Smooth muscle cell (in vitro differentiated cells): ENCODE data around the gene EHBP1. TPM values are rescaled to one million over a fixed set of nuclear protein-coding genes. Genes with fewer than 3 reads are reported as not detected.

Experiments
- DNase-seq: peaks from one replicate; lab custom pipeline; 2025; ENCODE audit not compliant: unreplicated experiment; lab: John Stamatoyannopoulos, UW
- H2AFZ ChIP-seq: fragments of 200-600 bp; sonication (generic); 2 replicates; pipeline ENCODE4 v1.6.0; 2016; ENCODE audit warnings: antibody characterized with exemption, low read depth, mild to moderate bottlenecking
- H3F3A ChIP-seq: fragments of 200-600 bp; sonication (generic); 2 replicates; pipeline ENCODE4 v1.6.0; 2017; ENCODE audit warnings: antibody characterized with exemption, low read depth
- H3K27ac ChIP-seq: fragments of 200-600 bp; sonication (generic); 2 replicates; pipeline ENCODE4 v1.5.1; 2016; ENCODE audit warnings: low read depth, mild to moderate bottlenecking
- H3K27me3 ChIP-seq: fragments of 200-600 bp; sonication (generic); 2 replicates; pipeline ENCODE4 v1.6.1; 2016; ENCODE audit warnings: low read depth, mild to moderate bottlenecking
- H3K36me3 ChIP-seq: fragments of 200-600 bp; sonication (generic); 2 replicates; pipeline ENCODE4 v1.5.1; 2016; ENCODE audit warnings: low read depth
- H3K4me1 ChIP-seq: fragments of 200-600 bp; sonication (generic); 2 replicates; pipeline ENCODE4 v1.5.1; 2016; ENCODE audit warnings: low read depth
- H3K4me2 ChIP-seq: fragments of 200-600 bp; sonication (generic); 2 replicates; pipeline ENCODE4 v1.6.0; 2016; ENCODE audit warnings: mild to moderate bottlenecking
- H3K4me3 ChIP-seq: fragments of 200-600 bp; sonication (generic); 2 replicates; pipeline ENCODE4 v1.5.1; 2016; ENCODE audit warnings: mild to moderate bottlenecking
- H3K79me2 ChIP-seq: fragments of 200-600 bp; sonication (generic); 2 replicates; pipeline ENCODE4 v1.6.0; 2016; ENCODE audit warnings: low read depth, mild to moderate bottlenecking
- H3K9ac ChIP-seq: fragments of 200-600 bp; sonication (generic); 2 replicates; pipeline ENCODE4 v1.6.0; 2016; ENCODE audit warnings: low read depth
- H3K9me3 ChIP-seq: fragments of 200-600 bp; sonication (generic); replicated peaks from 2 replicates; pipeline ENCODE4 v1.5.1; 2016; ENCODE audit warnings: low read depth
- H4K20me1 ChIP-seq: fragments of 200-600 bp; sonication (generic); 2 replicates; pipeline ENCODE4 v1.6.0; 2016; ENCODE audit warnings: low read depth
- WGBS: methylation state at CpG from one replicate; pipeline ENCODE4 v1.1.7; 2016; ENCODE audit warnings: low lambda C conversion rate; 5-methylcytosine and 5-hydroxymethylcytosine counted together
- polyA plus RNA-seq: library from polyadenylated mRNA; unstranded; fragments of >200 nt; fragmentation: Nextera tagmentation; extraction: Ambion mirVana; gene quantifications from 2 replicates; pipeline ENCODE4 v1.2.1, GENCODE V29; 2016
- total RNA-seq: library from RNA; depleted of rRNA; stranded (reverse); fragments of >200 nt; gene quantifications from 2 replicates; pipeline ENCODE4 v1.2.3, GENCODE V29; 2014
- TF ChIP-seq, protein P1 (sequence below): fragments of 200-600 bp; sonication (generic); IDR thresholded peaks from 2 replicates; pipeline ENCODE4 v1.5.1; 2017; ENCODE audit warnings: borderline replicate concordance, mild to moderate bottlenecking, antibody characterized with exemption; ENCODE audit not compliant: insufficient read depth, poor library complexity, severe bottlenecking

EHBP1 gene
- total and polyA plus RNA-seq, 2 experiments from 2014 or later: 9.3 to 45.9 TPM

DNA sequence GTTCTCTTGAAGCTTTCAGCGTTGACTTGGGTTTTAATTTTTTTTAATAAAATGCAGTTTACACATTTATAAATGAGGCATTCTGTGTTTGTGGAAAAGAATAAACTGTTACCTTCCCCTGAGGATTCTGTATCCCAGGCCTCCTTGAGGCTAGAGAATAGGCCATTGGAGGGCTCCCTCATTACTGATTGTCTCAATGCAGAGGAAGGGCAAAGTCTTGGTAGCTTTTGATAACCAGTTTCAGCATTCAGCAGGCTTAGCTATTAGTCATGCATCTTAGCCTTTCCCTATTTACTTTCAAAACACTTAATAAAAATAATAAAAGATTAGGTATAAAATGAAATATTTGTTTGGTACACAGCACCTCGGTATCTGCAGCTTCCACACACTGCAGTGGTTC is 287.0 kb downstream of the EHBP1 start:
- Histone ChIP-seq H3K9ac (no peak overlapping the region), H3K4me1 (peaks cover 48% of the 10 kb centered on the region), H3K9me3 (no peaks in the 10 kb centered on the region), H3K36me3 (no peaks in the 10 kb centered on the region), H4K20me1 (peaks cover 9% of the 10 kb centered on the region), H3K79me2 (no peaks in the 10 kb centered on the region), H3K4me3 (no peak overlapping the region), H3F3A (no peaks in the 10 kb centered on the region), H2AFZ (no peak overlapping the region), H3K27me3 (no peaks in the 10 kb centered on the region), H3K27ac (peak overlapping the region; percentile 45), H3K4me2 (peak overlapping the region; percentile 69)
- DNase-seq: no peak
- TF ChIP-seq, protein P1, sequence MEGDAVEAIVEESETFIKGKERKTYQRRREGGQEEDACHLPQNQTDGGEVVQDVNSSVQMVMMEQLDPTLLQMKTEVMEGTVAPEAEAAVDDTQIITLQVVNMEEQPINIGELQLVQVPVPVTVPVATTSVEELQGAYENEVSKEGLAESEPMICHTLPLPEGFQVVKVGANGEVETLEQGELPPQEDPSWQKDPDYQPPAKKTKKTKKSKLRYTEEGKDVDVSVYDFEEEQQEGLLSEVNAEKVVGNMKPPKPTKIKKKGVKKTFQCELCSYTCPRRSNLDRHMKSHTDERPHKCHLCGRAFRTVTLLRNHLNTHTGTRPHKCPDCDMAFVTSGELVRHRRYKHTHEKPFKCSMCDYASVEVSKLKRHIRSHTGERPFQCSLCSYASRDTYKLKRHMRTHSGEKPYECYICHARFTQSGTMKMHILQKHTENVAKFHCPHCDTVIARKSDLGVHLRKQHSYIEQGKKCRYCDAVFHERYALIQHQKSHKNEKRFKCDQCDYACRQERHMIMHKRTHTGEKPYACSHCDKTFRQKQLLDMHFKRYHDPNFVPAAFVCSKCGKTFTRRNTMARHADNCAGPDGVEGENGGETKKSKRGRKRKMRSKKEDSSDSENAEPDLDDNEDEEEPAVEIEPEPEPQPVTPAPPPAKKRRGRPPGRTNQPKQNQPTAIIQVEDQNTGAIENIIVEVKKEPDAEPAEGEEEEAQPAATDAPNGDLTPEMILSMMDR: no peak
- 63% methylated on average over 2 of the region's 2 CpGs for WGBS

DNA sequence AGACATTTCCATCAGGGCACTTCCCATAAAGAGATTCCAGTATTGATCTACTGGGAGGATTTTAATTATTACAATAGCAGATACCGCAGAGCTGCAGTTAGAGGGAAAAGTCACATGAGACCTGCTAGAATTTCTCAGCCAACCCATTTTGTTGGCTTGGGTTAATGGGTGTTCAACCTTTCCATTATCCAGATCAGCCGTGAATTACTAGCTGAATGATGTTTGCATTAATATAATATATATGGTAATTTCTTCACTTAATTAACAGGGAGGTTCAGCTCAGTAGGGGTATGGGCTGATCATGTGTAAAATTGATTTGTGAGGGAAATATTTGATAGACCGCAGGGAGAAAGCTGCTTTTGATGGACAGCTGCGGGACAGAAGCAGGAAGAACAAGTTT is 288.7 kb downstream of the EHBP1 start:
- H3K27ac ChIP-seq: no peak overlapping the region
- 94% methylated on average over 4 of the region's 4 CpGs for WGBS
- no peak for DNase-seq
- no peaks in the 10 kb centered on the region for H3K27me3 ChIP-seq
- no peaks in the 10 kb centered on the region for H3K9me3 ChIP-seq
- no peak overlapping the region for H2AFZ ChIP-seq
- H3K4me1 ChIP-seq: peaks cover 51% of the 10 kb centered on the region
- H4K20me1 ChIP-seq: peaks cover 9% of the 10 kb centered on the region
- H3K4me2 ChIP-seq: peak overlapping the region; percentile 31
- TF ChIP-seq, protein P1: no peak
- no peaks in the 10 kb centered on the region for H3K79me2 ChIP-seq
- no peaks in the 10 kb centered on the region for H3F3A ChIP-seq
- H3K9ac ChIP-seq: no peak overlapping the region
- no peak overlapping the region for H3K4me3 ChIP-seq
- peaks cover 2% of the 10 kb centered on the region for H3K36me3 ChIP-seq

GRCh38 chr2:62996534-62997186 is 291.1 kb downstream of the EHBP1 start:
- H4K20me1 ChIP-seq: peaks cover 9% of the 10 kb centered on the region
- no peak overlapping the region for H3K4me3 ChIP-seq
- H3K36me3 ChIP-seq: peaks cover 5% of the 10 kb centered on the region
- DNase-seq: no peak
- WGBS: 91% methylated on average over 12 of the region's 12 CpGs
- H3K9me3 ChIP-seq: no peaks in the 10 kb centered on the region
- TF ChIP-seq, protein P1: no peak
- H3K4me2 ChIP-seq: no peak overlapping the region
- no peaks in the 10 kb centered on the region for H3K79me2 ChIP-seq
- no peak overlapping the region for H3K9ac ChIP-seq
- H3K4me1 ChIP-seq: peaks cover 46% of the 10 kb centered on the region
- H3F3A ChIP-seq: no peaks in the 10 kb centered on the region
- no peak overlapping the region for H3K27ac ChIP-seq
- H3K27me3 ChIP-seq: no peaks in the 10 kb centered on the region
- no peak overlapping the region for H2AFZ ChIP-seq

- Histone ChIP-seq H3K4me1 (peaks cover 23% of the 10 kb centered on the region), H3K27ac (no peak overlapping the region), H4K20me1 (no peaks in the 10 kb centered on the region), H3K36me3 (peaks cover 5% of the 10 kb centered on the region), H3K9me3 (no peaks in the 10 kb centered on the region), H3K27me3 (no peaks in the 10 kb centered on the region), H2AFZ (no peak overlapping the region), H3K79me2 (no peaks in the 10 kb centered on the region), H3K4me3 (no peak overlapping the region), H3F3A (no peaks in the 10 kb centered on the region), H3K9ac (no peak overlapping the region), H3K4me2 (no peak overlapping the region)
- TF ChIP-seq, protein P1: no peak
- 28% methylated on average over 1 of the region's 1 CpG for WGBS
- DNase-seq: no peak
Observed at GRCh38 chr2:62998949-62999348, 293.4 kb downstream of the EHBP1 start.
